Parathyroid adenoma (tissue), 2 donors: ENCODE data around the gene RTN4.

ENCODE experiments used
- H2AFZ ChIP-seq: fragments of 300-600 bp; sonication (generic); one replicate; pipeline ENCODE4 v1.7.0; 2017; ENCODE audit warnings: antibody characterized with exemption, mild to moderate bottlenecking
- H3K27ac ChIP-seq: fragments of 300-600 bp; sonication (generic); one replicate; pipeline ENCODE4 v1.7.0; 2017
- H3K27me3 ChIP-seq: fragments of 300-600 bp; sonication (generic); one replicate; pipeline ENCODE4 v1.7.0; 2017; ENCODE audit warnings: low read length; ENCODE audit not compliant: control insufficient read depth, insufficient read depth
- H3K36me3 ChIP-seq: fragments of 300-600 bp; sonication (generic); one replicate; pipeline ENCODE4 v1.7.0; 2017; ENCODE audit warnings: low read length; ENCODE audit not compliant: control insufficient read depth, insufficient read depth
- H3K4me1 ChIP-seq: fragments of 300-600 bp; sonication (generic); one replicate; pipeline ENCODE4 v1.7.0; 2017; ENCODE audit warnings: control low read depth
- H3K4me2 ChIP-seq: fragments of 300-600 bp; sonication (generic); one replicate; pipeline ENCODE4 v1.7.0; 2017; ENCODE audit warnings: low read length
- H3K4me3 ChIP-seq: fragments of 300-600 bp; sonication (generic); one replicate; pipeline ENCODE4 v1.7.0; 2017; ENCODE audit warnings: low read depth, low read length
- H3K79me2 ChIP-seq: fragments of 300-600 bp; sonication (generic); one replicate; pipeline ENCODE4 v1.7.0; 2017; ENCODE audit warnings: control low read depth
- H3K9ac ChIP-seq: fragments of 300-600 bp; sonication (generic); one replicate; pipeline ENCODE4 v1.7.0; 2017; ENCODE audit warnings: mild to moderate bottlenecking
- H3K9me3 ChIP-seq: fragments of 300-600 bp; sonication (generic); one replicate; pipeline ENCODE4 v1.7.0; 2017; ENCODE audit warnings: low read length; ENCODE audit not compliant: control insufficient read depth
- TF ChIP-seq, protein P1 (sequence below): fragments of 300-600 bp; sonication (generic); IDR thresholded peaks from one replicate; pipeline ENCODE4 v1.7.0; 2017; ENCODE audit warnings: antibody characterized with exemption, mild to moderate bottlenecking
- donor health status: primary hyperparathyroidism.

RTN4 gene

DNA sequence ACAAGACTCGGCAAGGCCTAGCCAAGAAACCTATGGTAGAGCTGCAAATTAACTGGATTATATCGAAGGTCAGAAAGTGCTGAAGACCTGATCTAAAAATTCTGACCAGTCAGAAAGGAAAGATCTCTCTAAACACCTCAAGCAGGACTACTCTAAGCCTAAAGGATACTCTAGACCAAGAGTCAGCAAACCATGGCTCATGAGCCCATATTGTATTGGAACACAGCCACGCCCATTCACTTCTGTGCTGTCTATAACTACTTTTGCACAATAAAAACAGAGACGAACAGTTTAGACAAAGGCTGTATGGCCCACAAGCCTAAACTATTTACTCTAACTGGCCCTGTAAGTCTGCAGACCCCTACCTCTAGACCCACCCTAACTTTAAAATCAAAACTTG lies 18.7 kb downstream of the RTN4 start:
- Histone ChIP-seq H3K9me3 (no peaks in the 10 kb centered on the region), H3K9ac (no peak overlapping the region), H3K27ac (no peak overlapping the region), H3K27me3 (no peaks in the 10 kb centered on the region), H3K4me1 (no peaks in the 10 kb centered on the region), H3K4me3 (no peak overlapping the region), H2AFZ (no peak overlapping the region), H3K36me3 (no peaks in the 10 kb centered on the region), H3K4me2 (no peak overlapping the region), H3K79me2 (peaks cover 29% of the 10 kb centered on the region)
- TF ChIP-seq, protein P1, sequence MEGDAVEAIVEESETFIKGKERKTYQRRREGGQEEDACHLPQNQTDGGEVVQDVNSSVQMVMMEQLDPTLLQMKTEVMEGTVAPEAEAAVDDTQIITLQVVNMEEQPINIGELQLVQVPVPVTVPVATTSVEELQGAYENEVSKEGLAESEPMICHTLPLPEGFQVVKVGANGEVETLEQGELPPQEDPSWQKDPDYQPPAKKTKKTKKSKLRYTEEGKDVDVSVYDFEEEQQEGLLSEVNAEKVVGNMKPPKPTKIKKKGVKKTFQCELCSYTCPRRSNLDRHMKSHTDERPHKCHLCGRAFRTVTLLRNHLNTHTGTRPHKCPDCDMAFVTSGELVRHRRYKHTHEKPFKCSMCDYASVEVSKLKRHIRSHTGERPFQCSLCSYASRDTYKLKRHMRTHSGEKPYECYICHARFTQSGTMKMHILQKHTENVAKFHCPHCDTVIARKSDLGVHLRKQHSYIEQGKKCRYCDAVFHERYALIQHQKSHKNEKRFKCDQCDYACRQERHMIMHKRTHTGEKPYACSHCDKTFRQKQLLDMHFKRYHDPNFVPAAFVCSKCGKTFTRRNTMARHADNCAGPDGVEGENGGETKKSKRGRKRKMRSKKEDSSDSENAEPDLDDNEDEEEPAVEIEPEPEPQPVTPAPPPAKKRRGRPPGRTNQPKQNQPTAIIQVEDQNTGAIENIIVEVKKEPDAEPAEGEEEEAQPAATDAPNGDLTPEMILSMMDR = no peak

DNA sequence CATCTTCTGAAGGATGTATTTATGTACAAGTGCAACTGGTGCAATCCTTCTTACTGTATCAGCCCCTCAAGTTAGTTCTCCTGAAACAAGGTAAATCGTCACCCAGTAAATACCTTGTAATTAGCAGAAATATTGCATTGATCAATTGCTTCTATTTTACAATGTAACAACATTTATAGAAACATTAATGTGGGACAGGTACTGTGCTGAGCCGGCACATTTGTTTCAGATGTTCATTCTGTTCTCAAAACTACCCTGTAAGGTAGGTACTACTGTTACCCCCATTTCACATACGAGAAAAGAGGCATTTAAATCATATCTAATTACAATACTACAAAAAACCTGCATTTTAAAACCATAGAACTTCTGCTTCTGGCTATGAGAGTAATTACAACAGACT lies 19.5 kb downstream of the RTN4 start:
- H3K4me3 ChIP-seq = no peak overlapping the region
- no peaks in the 10 kb centered on the region for H3K27me3 ChIP-seq
- H3K79me2 ChIP-seq = peaks cover 27% of the 10 kb centered on the region
- no peak overlapping the region for H3K4me2 ChIP-seq
- no peaks in the 10 kb centered on the region for H3K36me3 ChIP-seq
- TF ChIP-seq, protein P1 = no peak
- no peaks in the 10 kb centered on the region for H3K9me3 ChIP-seq
- H2AFZ ChIP-seq = no peak overlapping the region
- no peak overlapping the region for H3K9ac ChIP-seq
- H3K27ac ChIP-seq = no peak overlapping the region
- no peaks in the 10 kb centered on the region for H3K4me1 ChIP-seq

GRCh38 chr2:55029098-55029497 lies 21.2 kb downstream of the RTN4 start:
- Histone ChIP-seq H2AFZ (no peak overlapping the region), H3K9me3 (no peaks in the 10 kb centered on the region), H3K27ac (no peak overlapping the region), H3K79me2 (peaks cover 21% of the 10 kb centered on the region), H3K4me3 (no peak overlapping the region), H3K36me3 (no peaks in the 10 kb centered on the region), H3K4me1 (no peaks in the 10 kb centered on the region), H3K4me2 (no peak overlapping the region), H3K9ac (no peak overlapping the region), H3K27me3 (no peaks in the 10 kb centered on the region)
- TF ChIP-seq, protein P1 = no peak

DNA sequence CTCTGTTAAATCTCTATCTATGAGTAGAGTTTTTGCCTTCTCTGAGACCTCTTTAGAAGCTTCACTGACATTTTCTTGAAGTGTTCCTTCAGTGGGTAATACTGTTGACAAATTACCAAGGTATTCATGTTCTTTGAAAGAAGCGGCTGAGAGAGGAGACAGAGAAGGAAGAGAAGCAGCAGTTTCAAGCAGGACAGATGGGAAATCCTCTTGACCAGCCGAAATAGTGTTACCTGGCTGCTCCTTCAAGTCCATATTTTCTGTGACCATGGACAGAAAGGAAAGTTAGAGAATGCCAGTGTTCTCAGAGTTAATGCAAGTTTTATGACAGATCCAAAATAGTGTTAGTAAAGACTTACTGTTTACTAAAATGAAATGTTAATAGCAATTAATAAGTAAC lies 23.0 kb downstream of the RTN4 start:
- peaks cover 20% of the 10 kb centered on the region for H3K79me2 ChIP-seq
- H2AFZ ChIP-seq = no peak overlapping the region
- H3K4me3 ChIP-seq = no peak overlapping the region
- no peaks in the 10 kb centered on the region for H3K4me1 ChIP-seq
- H3K27me3 ChIP-seq = no peaks in the 10 kb centered on the region
- H3K9me3 ChIP-seq = no peaks in the 10 kb centered on the region
- TF ChIP-seq, protein P1 = no peak
- no peak overlapping the region for H3K9ac ChIP-seq
- no peak overlapping the region for H3K4me2 ChIP-seq
- no peak overlapping the region for H3K27ac ChIP-seq
- no peaks in the 10 kb centered on the region for H3K36me3 ChIP-seq

DNA sequence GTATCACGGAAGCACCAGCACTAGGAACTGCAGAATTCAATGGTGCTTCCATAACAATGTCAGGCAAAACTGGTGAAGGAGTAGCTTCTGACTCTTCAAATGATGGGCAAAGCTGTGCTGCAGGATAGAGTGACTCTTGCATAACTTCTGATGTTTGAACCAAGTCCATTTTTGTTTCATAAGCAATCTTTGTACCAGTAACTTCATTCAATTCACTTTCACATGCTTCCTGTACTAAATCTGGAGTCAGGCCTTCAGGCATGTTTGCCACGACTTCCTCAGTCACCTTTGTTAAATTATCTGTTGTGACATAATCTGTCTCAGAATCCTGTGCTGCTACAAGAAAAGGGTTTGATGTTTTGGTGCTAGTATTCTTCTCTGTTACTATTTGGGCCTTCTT lies 24.0 kb downstream of the RTN4 start:
- no peak overlapping the region for H3K4me3 ChIP-seq
- no peak overlapping the region for H3K9ac ChIP-seq
- no peak overlapping the region for H3K27ac ChIP-seq
- peaks cover 17% of the 10 kb centered on the region for H3K79me2 ChIP-seq
- H3K27me3 ChIP-seq = no peaks in the 10 kb centered on the region
- no peaks in the 10 kb centered on the region for H3K36me3 ChIP-seq
- H2AFZ ChIP-seq = no peak overlapping the region
- H3K4me1 ChIP-seq = no peaks in the 10 kb centered on the region
- TF ChIP-seq, protein P1 = no peak
- H3K4me2 ChIP-seq = no peak overlapping the region
- H3K9me3 ChIP-seq = no peaks in the 10 kb centered on the region
